GM21529 (cell line): ENCODE measurements around the gene PRKCE.

Experiments
- ATAC-seq: cut with Tn5 transposase; IDR thresholded peaks from one replicate; pipeline ENCODE4 v1.9.1; 2021; ENCODE audit not compliant: unreplicated experiment

Gene PRKCE

DNA sequence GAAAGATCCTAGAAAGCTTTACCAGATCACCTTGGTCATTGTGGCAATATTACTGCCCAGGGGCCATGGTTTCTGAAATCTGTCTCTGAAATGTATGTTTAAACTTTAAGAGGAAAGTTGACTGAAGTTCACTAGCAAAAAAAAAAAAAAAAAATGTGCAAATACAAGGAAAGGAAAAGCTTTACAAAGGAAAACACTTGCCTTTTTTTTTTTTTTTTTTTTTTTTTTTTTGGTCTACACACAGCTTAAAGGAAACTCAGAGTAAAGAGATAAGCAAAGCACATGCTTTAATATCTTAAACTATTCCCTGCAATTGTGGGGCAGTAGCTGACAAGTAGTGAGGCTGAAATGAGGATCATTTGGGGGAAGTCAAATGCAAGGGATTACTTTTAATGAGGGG, 471.5 kb downstream of the PRKCE start:
- ATAC-seq: no peak

GRCh38 chr2:46125798-46126197, 474.3 kb downstream of the PRKCE start:
- ATAC-seq: no peak

DNA sequence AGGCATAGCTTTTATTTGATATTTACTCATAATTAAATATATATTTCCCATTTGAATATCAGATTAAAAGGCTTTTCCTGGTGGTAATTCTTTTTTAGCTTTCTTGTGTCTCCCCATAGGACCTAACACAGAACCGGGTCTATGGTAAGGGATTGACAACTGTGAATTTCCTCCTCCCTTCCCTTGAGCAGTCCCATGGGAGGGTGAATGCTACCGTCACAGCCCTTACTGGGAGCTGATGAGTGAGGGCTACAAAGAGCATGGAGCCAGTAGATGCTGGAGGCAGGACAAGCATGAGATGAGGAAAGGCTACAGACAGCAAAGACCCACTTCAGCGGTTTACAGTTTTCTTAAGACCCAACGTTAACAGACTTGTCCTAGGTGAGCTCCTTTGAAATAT, 475.1 kb downstream of the PRKCE start:
- no peak for ATAC-seq

GRCh38 chr2:46127176-46127575, 475.7 kb downstream of the PRKCE start:
- ATAC-seq: no peak

DNA sequence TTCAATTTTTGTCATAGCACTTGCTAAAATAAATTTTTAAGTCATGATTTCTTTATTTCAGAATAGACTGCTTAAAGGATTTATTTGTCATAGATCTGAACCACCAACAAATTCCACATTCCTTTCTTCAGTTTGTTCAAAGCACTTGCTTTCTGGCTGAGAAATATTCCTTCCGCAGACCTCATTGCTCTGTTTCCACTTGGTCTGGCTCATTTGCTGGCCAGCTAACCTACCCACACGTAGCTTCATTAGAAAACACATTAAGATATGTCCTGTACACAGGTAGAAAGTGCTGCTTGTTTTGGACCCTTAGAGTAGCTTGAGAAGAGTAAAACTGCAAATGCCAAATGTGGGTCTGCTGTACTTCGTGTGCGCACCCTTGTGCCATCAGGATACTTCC, 479.0 kb downstream of the PRKCE start:
- no peak for ATAC-seq

DNA sequence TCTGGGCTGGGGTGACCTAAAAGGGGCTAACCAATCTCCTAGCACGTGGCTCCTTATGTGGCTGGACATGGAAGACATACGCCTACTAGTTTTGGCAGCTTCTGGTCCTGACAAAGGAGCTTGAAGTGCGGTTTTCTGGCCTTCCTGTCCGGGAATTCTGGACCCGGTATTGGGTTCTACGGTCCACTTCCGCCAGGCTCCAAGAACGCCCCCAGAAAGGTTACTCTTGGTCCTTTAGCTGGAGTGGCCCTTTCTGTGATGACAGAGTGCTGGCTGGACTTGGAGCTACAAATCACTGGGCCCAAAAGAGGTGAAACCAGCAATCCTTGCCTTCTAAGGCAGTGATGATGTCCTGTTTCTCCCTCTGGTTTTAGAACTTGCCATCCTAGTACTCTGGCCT, 481.5 kb downstream of the PRKCE start:
- no peak for ATAC-seq

GRCh38 chr2:46134531-46135227, 483.2 kb downstream of the PRKCE start:
- no peak for ATAC-seq

DNA sequence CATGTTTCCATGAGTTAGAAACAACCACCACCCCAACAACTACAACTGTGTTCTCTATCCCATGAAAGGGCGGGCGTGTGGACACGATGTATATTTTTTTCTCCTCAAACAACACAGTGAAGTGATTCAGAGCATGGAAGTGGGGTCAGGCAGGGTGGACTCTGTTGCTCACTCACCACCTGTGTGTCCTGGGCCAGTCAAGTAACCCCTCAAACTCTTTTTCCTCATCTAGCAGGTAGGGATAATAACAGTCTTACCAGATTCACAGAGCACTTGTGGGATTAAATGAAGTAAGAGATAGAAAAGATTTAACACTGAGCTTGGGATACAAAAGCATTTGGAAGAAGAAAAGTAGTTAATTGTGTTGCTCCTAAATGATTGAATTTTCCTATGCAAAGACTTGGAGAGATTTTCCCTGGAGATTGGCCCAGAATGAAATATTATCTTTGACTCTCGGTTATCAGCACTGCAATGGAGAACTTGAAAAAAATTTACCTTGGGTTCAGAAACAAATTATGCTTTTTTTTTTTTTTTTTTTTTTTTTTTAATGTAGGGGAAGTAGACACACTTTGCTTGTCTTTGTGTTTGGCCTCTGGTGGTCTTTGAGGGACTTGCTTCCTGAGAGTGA, 483.9 kb downstream of the PRKCE start:
- no peak for ATAC-seq

- no peak for ATAC-seq
Measured at GRCh38 chr2:46135958-46136357, 484.5 kb downstream of the PRKCE start.

DNA sequence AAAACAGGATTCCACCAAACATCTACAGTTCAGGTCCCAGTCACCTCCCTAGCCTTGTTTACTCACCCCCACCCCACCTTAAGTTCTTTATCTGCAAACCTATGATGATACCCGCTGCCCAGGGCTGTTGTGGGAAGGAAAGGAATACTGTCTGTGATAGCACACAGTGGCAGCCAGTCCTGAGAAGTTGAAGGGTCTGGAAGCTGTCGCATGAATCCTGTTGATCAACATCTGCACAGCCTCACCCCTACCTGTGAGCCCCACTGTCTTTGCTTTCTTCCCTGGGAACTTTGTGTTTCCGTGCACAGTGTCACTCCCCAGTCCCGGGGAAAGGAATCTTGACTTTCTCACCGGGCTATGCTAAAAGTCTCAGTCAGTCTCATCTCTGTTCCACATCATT, 485.0 kb downstream of the PRKCE start:
- no peak for ATAC-seq

GRCh38 chr2:46136953-46137352, 485.5 kb downstream of the PRKCE start:
- no peak for ATAC-seq

DNA sequence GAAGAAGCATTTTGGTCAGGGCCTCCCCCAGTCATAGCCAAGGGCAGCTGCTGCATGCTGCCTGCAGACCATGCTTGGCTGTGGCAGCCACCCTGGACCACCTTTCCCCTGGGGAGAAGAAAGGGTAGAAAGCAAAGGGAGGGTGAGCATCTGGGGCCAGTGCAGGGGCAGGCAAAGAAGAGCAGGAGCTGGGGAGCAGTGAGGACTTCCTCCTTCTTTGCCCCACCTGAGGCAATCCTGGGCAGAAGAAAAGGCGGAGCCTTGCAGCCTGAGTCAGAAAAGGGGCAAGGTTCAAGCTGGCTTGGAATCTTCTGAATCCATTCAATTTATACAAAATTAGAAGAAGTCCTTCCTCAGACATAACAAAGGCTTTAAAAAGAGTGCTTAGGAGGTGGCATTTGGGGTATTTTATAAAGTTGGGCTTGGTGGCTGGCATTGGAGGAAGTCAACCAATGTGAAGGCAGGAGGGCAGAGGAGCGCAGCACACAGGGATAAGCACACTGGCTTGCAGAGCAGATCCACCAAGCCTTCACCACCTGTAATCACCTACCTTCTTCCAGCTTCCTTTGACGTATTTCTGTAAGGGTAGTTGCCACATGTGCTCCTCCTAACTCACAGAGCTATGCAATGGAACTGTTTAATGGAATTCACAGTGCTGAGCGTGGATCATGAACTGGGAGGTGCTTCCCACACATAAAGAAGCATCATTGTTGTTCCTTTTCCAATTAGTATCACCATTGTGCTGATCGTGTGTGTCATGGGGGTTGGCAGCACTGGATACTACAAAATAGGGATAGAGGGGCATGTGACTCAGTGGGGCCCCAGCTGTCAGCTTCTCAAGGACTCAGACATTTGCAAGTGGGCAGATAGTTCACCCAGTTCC, 491.3 kb downstream of the PRKCE start:
- ATAC-seq: no peak

DNA sequence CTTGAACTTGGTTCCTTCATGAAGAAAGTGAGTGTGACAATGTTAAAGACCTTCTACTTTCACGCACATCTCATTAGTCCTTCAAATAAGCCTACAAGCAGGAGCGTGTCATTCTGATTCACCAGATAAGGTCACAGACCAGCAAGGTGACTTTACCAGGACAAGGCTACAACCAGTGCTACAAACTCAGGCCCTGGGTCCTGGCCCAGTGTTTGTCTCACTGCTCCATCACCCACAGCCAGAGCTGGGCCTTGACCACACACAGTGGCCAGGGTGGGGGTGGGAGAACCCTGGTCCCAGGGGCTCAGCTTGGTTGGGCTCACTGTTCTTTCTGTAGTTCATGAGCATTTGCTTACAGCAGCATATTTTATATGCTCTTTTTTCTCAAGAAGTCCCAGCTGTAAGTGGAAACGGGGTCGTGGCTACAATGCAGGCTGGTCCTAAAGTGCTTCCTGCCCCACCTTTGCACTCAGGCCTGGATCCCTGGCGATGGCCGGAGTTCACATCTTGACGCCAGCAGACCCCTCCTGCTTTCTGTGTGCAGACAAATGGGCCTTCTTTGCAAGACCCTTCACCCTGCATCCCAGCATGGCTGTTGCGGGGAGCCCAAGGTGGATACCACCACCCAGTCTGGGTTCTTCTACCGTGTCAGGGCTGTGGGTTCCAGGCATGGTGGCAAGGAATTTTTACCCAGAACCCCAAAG, 492.1 kb downstream of the PRKCE start:
- no peak for ATAC-seq

- ATAC-seq: no peak
Measured at GRCh38 chr2:46144133-46144800, 492.8 kb downstream of the PRKCE start.

GRCh38 chr2:46145017-46145416, 493.5 kb downstream of the PRKCE start:
- no peak for ATAC-seq

DNA sequence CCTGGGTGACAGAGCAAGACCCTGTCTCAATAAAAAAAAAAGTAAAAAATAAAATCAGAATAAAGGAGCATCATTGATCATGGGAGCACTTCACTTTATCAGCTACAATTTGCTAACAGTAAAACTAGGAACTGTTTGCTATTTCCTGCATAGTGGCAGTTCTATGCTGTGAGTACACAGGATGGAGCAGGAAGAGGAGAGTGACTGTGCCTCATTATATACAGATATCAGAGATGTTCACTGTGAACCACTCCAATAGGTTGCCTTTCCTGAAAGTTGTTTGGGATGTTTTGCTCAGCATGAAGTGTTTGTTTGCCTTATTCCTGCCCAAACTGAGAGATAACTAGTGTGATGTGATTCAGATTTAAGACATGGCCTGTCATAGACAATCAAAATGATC, 494.4 kb downstream of the PRKCE start:
- ATAC-seq: no peak

DNA sequence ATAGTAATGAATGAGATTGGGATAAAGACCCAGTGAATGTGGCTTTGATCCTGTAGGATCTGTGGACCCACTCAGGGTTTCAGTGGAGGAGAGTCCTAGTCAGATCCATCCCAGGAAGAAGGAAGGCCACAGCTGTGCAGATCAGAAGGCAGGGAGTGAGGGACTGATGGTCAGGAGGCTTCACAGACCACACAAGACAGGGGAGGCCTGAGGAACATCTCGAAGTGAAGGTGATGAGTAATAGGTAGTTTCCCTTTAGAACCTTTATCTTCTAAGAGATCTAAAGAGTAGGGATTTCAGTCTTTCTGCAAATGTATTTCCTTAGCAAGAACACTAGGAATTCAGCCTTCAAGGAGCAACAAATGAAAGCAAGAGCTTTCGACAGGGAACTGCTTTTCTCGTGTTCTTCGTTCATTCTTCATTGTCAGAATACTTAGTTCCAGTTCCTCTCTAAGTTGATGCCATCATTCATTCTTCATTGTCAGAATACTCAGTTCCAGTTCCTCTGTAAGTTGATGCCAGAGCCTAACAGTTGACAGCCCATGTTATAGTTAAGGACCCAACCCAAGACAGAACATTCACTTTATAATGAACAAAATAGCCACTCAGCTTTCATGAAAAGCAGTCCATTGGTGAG, 495.5 kb downstream of the PRKCE start:
- ATAC-seq: no peak

GRCh38 chr2:46147626-46148368, 496.3 kb downstream of the PRKCE start:
- ATAC-seq: no peak

- no peak for ATAC-seq
Measured at GRCh38 chr2:46148369-46148736, 496.9 kb downstream of the PRKCE start.
